Measurements from ENCODE around the gene SNX13. TPM values are rescaled to one million over a fixed set of nuclear protein-coding genes. Genes with fewer than 3 reads are reported as not detected.
A peak's percentile ranks its signal among the peaks of the same experiment; 100 is the strongest.

SNX13 gene
- total and polyA plus RNA-seq, 2 donors (not counting 3 experiments of a cell fraction or from before 2014, with no cell fraction given) = 6.1 to 28.5 TPM

DNA sequence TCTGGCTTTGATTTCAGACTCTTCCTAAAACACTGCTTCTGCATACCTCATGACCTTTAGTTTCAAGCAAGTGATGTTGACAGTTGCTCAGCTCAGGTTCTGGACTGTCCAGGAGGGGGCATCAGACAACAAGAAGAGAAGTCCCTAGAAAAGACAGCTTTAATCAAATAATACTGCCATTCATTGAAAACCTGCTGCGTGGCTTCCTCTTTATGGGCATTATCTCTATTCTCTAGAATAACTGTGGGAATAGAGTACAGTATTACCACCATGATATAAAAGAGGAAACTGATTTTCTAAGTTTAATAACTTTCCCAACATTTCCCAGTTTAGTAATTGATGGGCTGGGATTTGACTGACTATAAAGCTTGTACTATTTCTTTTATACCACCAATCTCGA is 170.4 kb downstream of the SNX13 start:
- no peak overlapping the region for H2AFZ ChIP-seq (ENCODE audit: low read depth, low read length)
- no peaks in the 10 kb centered on the region for H4K20me1 ChIP-seq (replicated peaks; ENCODE audit: control insufficient read depth, extremely low read depth, insufficient read depth, low read length)
- no peaks in the 10 kb centered on the region for H3K9me3 ChIP-seq (replicated peaks; ENCODE audit: control insufficient read depth, insufficient read depth, low read length)
- no peak overlapping the region for H3K27ac ChIP-seq (ENCODE audit: insufficient read depth, low read depth, low read length)
- no peak overlapping the region for H3K4me2 ChIP-seq (ENCODE audit: insufficient read depth, low read length)
- intact Hi-C loops (cut with micrococcal nuclease) (loop anchor here (1.0 to 2.0 kb wide), 8 partner anchors 64 to 575 kb away; partner anchors contain the start of gene SNX13), dilution Hi-C loops (cut with MboI; ENCODE audit: extremely low pct_ligation_motif_present, low sequenced_read_pairs) (no loop called here)
- FAIRE-seq = peak; percentile 92
- no peaks in the 10 kb centered on the region for H3K36me3 ChIP-seq (ENCODE audit: control insufficient read depth in 2 of 2, extremely low read depth in 1 of 2, insufficient read depth in 2 of 2, low read length in 2 of 2)
- H3K4me1 ChIP-seq (ENCODE audit: control insufficient read depth, extremely low read depth, insufficient read depth, low read length) = no peaks in the 10 kb centered on the region
- H3K79me2 ChIP-seq (ENCODE audit: control insufficient read depth, insufficient read depth, low read length) = no peaks in the 10 kb centered on the region
- H3K27me3 ChIP-seq (ENCODE audit: control insufficient read depth in 2 of 2, insufficient read depth in 2 of 2, low read length in 2 of 2) = no peaks in the 10 kb centered on the region
- H3K4me3 ChIP-seq (replicated peaks in 1 of 3; ENCODE audit: insufficient read depth in 1 of 3, low read depth in 1 of 3, low read length in 3 of 3) = no peak overlapping the region
- BruUV-seq (replicated peaks) = no TSS peak
- CTCF ChIA-PET = interaction anchor here (0.5 to 8.2 kb wide), 127 partner anchors 8 to 1205 kb away, joined by 3 to 331 read pairs (median 5); no protein-coding TSS in a partner anchor
- POLR2A ChIA-PET = no interaction called here
- no peak overlapping the region for H3K9ac ChIP-seq (replicated peaks; ENCODE audit: extremely low read depth, insufficient read depth, low read length)
- no peak for TF ChIP-seq JUN (IDR thresholded peaks at IDR 0.05; ENCODE audit: borderline replicate concordance, insufficient read depth, insufficient read length, low read depth)
- TF ChIP-seq, protein P1, sequence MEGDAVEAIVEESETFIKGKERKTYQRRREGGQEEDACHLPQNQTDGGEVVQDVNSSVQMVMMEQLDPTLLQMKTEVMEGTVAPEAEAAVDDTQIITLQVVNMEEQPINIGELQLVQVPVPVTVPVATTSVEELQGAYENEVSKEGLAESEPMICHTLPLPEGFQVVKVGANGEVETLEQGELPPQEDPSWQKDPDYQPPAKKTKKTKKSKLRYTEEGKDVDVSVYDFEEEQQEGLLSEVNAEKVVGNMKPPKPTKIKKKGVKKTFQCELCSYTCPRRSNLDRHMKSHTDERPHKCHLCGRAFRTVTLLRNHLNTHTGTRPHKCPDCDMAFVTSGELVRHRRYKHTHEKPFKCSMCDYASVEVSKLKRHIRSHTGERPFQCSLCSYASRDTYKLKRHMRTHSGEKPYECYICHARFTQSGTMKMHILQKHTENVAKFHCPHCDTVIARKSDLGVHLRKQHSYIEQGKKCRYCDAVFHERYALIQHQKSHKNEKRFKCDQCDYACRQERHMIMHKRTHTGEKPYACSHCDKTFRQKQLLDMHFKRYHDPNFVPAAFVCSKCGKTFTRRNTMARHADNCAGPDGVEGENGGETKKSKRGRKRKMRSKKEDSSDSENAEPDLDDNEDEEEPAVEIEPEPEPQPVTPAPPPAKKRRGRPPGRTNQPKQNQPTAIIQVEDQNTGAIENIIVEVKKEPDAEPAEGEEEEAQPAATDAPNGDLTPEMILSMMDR (IDR thresholded peaks at IDR 0.05; ENCODE audit: extremely low read depth in 1 of 2, insufficient read depth in 1 of 2, low read depth in 1 of 2, low read length in 2 of 2) = peak; percentile 71 to 75
- no peaks in the 10 kb centered on the region for H3K9me1 ChIP-seq (replicated peaks; ENCODE audit: control insufficient read depth, extremely low read depth, insufficient read depth, low read length)
- DNase-seq (ENCODE audit: low read depth, low spot score) = peak; percentile 64

DNA sequence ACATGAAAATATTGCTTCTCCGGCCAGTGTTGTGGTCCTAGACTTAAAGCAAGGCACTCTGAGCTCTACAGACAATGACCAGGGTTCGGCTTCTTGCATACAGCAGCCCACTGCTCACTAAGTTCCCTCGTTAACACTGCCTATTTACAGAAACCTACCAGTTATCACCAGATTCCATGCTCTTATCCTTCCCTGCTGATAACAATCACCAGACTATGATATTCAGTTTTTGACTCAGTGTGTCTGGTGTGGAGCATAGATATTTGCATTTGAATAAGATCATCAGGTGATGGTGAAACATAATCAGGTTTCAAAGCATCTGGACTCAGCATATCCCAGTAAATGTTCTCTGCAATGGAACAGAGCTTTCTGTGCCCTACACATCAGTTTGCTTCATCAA is 182.3 kb downstream of the SNX13 start:
- no peaks in the 10 kb centered on the region for H3K9me1 ChIP-seq (replicated peaks; ENCODE audit: control insufficient read depth, extremely low read depth, insufficient read depth, low read length)
- dilution Hi-C loops (cut with MboI; ENCODE audit: extremely low pct_ligation_motif_present, low sequenced_read_pairs) = no loop called here

More for the DNA sequence above, 182.3 kb downstream of the SNX13 start:
- Histone ChIP-seq H3K4me3 (replicated peaks in 1 of 3; ENCODE audit: insufficient read depth in 1 of 3, low read depth in 1 of 3, low read length in 3 of 3) (no peak overlapping the region), H4K20me1 (replicated peaks; ENCODE audit: control insufficient read depth, extremely low read depth, insufficient read depth, low read length) (no peaks in the 10 kb centered on the region), H3K4me1 (ENCODE audit: control insufficient read depth, extremely low read depth, insufficient read depth, low read length) (no peaks in the 10 kb centered on the region), H3K27me3 (ENCODE audit: control insufficient read depth in 2 of 2, insufficient read depth in 2 of 2, low read length in 2 of 2) (peaks cover 0 to 2% of the 10 kb centered on the region in 2 experiments), H3K36me3 (ENCODE audit: control insufficient read depth in 2 of 2, extremely low read depth in 1 of 2, insufficient read depth in 2 of 2, low read length in 2 of 2) (no peaks in the 10 kb centered on the region), H2AFZ (ENCODE audit: low read depth, low read length) (no peak overlapping the region), H3K79me2 (ENCODE audit: control insufficient read depth, insufficient read depth, low read length) (no peaks in the 10 kb centered on the region), H3K4me2 (ENCODE audit: insufficient read depth, low read length) (no peak overlapping the region), H3K9ac (replicated peaks; ENCODE audit: extremely low read depth, insufficient read depth, low read length) (no peak overlapping the region), H3K9me3 (replicated peaks; ENCODE audit: control insufficient read depth, insufficient read depth, low read length) (no peaks in the 10 kb centered on the region), H3K27ac (ENCODE audit: insufficient read depth, low read depth, low read length) (no peak overlapping the region)
- no peak for DNase-seq (ENCODE audit: low read depth, low spot score)
- BruUV-seq (replicated peaks) = no TSS peak
- POLR2A ChIA-PET = no interaction called here
- FAIRE-seq = no peak
- CTCF ChIA-PET = interaction anchor here (1.0 to 2.0 kb wide), 3 partner anchors 12 to 852 kb away, joined by 3 to 10 read pairs (median 3); no protein-coding TSS in a partner anchor
- TF ChIP-seq, protein P1 (IDR thresholded peaks at IDR 0.05; ENCODE audit: extremely low read depth in 1 of 2, insufficient read depth in 1 of 2, low read depth in 1 of 2, low read length in 2 of 2) = no peak
- TF ChIP-seq POLR2A (IDR thresholded peaks at IDR 0.05; ENCODE audit: low read depth, low read length) (no peak), EZH2 (IDR thresholded peaks at IDR 0.05; ENCODE audit: borderline replicate concordance, low read depth, low read length, severe bottlenecking) (no peak), POLR2AphosphoS5 (IDR thresholded peaks at IDR 0.05; ENCODE audit: insufficient read depth, low read depth, low read length) (no peak), GATA2 (IDR thresholded peaks at IDR 0.05; ENCODE audit: insufficient read depth, insufficient read length, low read depth, low read length) (no peak), JUN (IDR thresholded peaks at IDR 0.05; ENCODE audit: borderline replicate concordance, insufficient read depth, insufficient read length, low read depth) (no peak), MYC (IDR thresholded peaks at IDR 0.05; ENCODE audit: low read depth, low read length) (no peak)
- TF ChIP-seq, protein P2, sequence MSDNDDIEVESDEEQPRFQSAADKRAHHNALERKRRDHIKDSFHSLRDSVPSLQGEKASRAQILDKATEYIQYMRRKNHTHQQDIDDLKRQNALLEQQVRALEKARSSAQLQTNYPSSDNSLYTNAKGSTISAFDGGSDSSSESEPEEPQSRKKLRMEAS (IDR thresholded peaks at IDR 0.05; ENCODE audit: insufficient read depth, insufficient read length) = no peak
- intact Hi-C loops (cut with micrococcal nuclease) = no loop called here
